GM21381 (cell line): ENCODE results near the gene ADRM1.

Experiments used
- ATAC-seq: cut with Tn5 transposase; IDR thresholded peaks from one replicate; pipeline ENCODE4 v1.9.1; 2021; ENCODE audit warnings: mild to moderate bottlenecking, moderate library complexity; ENCODE audit not compliant: unreplicated experiment

ADRM1 gene

DNA sequence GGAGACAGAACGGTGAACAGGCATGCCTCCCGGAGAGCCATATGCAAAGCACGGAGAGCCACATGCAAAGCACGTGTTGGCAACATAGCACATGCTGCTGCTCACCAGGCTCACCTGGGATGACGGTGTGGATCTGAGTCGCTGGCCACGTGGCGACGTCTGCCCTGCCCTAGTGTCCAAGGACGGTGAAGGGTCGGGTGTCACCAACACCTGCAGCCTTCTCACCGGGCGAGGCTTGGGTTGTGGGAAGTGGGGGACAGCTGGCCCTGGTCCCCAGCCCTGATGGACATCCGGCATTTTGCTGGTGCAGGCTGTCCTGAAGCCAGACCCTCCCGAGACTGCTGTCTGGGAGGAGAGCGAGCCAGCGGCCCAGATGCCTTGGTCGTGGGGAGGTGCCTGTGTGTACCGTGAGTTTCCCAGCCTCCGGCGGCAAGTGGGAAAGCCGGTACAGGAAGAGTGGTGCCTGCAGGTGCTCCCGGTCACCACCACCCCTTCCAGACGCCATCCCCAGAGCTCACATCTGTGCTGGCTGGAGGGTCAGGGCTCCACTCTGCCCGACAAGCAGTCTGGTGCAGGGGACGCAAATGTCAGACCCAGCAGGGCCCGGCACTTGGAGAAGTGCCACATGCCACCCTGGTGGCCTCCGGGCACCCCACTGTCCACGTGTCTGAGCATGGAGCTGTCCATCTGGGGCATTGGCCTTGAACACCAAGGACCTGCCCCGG lies 5.9 kb upstream of the ADRM1 start:
- no peak for ATAC-seq

DNA sequence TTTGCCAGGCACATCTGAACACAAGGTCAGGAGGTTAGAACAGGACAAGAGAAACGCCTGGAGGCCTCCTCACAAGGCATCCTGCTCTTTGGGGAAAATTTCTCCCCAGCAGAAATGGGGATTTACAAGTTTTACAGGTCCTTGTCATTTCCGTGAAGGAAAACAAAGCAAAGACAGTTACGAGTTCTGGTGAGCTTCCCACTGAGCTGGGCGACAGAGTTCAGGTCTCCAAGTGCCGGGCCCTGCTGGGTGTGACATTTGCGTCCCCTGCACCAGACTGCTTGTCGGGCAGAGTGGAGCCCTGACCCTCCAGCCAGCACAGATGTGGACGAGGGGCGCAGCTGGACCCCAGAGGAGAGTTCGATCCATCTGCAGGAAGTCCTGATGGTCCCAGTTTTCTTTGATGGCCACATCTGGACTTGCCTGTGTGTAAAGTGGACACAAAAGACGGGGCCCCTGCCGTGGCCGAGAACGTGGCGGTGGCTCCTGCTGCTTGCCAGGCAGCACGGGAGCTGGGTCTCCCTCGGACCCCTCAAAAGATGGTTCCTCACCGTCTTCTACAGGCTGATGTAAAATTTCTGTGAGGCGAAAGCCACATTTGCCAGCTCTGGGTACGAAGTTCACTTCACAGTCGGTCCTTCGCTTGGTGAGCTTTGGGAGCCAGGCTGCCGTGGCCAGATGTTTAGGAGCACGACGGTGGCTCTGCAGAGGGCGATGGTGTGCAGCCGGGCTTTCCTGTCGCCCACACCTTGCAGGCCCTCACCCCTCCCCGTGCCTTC lies 5.2 kb upstream of the ADRM1 start:
- no peak for ATAC-seq

- ATAC-seq: no peak
These were observed 4.1 kb upstream of the ADRM1 start for GRCh38 chr20:62298577-62299249.

- no peak for ATAC-seq
These were observed 3.0 kb upstream of the ADRM1 start for GRCh38 chr20:62299666-62300236.

DNA sequence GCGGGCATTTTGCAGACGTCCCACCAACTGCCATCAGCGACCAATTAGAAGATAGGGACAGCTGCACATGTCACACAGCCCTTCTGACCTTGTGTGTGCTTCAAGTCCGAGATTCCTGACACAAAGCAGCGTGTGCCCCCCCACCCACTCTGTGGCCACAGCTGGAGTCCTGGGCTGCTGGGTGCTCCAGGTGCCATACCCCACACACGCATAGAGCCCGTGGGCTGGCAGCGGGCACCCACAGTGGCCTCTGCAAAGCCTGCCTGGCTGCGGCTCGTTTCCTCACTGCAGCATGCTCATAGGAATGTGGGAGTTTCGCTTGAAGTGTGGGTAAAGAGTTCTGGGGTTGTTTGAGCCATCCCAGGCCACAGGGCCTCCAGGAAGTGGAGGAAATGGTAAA lies 2.5 kb upstream of the ADRM1 start:
- no peak for ATAC-seq

DNA sequence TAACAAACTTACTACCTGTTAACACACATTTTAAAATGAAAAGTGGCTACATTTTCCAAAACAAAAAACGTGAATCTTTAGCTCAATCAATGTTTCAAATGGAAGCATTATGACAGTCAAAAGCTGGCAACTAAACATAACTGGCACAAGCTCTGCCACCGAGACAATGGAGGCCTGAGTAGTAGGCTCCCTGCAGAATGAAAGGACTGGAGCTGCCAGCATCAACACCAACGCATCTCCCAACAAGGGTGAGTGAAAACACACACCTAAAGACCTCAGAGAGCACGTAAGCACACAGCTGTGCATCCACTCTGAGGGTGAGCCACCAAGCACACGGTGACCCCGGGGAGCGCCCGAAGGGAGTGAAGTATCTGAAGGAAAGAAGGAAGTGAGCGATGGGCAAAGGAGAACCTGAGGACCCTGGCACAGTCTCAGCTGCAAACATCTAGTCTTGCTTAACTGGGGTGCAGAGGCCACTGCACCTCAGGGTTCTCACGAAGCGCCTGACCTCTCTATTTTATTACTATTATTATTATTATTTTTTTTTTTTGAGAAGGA lies 1.6 kb upstream of the ADRM1 start:
- ATAC-seq: no peak

GRCh38 chr20:62301773-62302340 lies 940 bp upstream of the ADRM1 start:
- peak; percentile 23 for ATAC-seq

- ATAC-seq: no peak
These were observed 204 bp downstream of the ADRM1 start for GRCh38 chr20:62303062-62303339.

- peak; percentile 7 for ATAC-seq
These were observed 786 bp downstream of the ADRM1 start for GRCh38 chr20:62303340-62304226.

DNA sequence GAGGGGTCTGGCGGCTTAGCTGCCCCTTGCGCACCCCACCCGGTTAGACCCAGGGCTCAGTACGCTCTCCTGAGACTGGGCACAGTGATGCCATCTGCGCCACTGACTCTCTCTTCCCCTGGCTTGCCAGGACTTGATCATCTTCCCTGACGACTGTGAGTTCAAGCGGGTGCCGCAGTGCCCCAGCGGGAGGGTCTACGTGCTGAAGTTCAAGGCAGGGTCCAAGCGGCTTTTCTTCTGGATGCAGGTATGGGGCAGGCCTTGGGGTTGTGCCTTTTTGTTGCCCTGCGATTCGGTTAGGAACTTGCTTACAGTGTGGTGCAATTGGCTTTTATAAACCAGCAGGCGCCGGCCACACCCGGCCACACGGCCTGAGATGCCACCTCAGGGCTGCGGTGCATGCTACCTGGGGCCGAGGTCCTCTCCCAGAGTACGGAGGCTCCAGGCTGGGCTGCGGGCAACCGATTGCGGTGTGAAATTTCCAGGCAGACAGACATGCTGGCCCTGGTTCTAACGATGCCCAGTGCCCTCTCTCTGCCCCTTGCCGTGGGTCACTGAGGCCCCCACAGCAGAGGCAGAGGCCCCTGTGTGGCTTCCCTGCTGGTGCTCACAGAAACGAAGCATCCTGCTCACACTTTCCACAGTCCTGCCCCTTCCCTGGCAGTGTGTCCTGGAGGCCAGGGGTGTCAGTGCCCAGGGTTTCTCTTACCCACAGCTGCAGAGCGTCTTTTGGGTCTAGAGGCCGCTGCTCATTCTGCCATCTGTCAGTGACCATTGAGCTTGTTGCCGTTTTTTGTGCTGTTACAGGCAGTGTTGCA lies 1.7 kb downstream of the ADRM1 start:
- ATAC-seq: no peak

DNA sequence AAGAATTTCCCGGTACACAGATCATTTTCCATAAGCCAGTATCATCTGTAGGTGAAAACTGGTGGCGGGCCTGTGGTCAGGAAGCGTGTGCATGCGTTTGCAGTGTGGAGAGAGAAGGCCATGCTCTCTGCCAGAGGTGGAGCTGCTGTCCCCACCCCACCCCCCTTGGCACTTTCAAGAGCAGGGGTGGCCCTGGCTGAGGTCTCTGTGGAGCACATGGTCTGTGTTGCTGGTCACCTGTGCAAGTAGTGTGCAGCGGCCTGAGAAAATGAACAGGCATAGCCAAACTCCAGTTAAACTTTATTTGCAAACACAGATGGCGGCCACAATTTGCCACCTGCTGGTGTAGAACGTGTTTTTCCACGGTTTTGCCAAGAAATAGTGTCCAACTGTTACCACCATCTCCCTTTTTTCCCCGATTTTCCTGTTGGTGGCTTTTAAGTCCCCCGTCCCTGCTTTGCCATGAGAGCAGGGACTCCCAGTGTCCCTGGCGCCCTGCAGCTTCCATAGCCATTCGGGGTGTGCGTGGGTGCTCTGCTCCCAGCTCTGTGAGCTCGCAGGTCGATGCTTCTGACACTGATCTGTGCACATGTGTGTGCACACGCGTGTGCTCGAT lies 2.5 kb downstream of the ADRM1 start:
- no peak for ATAC-seq

GRCh38 chr20:62305765-62306413 lies 3.1 kb downstream of the ADRM1 start:
- ATAC-seq: no peak

DNA sequence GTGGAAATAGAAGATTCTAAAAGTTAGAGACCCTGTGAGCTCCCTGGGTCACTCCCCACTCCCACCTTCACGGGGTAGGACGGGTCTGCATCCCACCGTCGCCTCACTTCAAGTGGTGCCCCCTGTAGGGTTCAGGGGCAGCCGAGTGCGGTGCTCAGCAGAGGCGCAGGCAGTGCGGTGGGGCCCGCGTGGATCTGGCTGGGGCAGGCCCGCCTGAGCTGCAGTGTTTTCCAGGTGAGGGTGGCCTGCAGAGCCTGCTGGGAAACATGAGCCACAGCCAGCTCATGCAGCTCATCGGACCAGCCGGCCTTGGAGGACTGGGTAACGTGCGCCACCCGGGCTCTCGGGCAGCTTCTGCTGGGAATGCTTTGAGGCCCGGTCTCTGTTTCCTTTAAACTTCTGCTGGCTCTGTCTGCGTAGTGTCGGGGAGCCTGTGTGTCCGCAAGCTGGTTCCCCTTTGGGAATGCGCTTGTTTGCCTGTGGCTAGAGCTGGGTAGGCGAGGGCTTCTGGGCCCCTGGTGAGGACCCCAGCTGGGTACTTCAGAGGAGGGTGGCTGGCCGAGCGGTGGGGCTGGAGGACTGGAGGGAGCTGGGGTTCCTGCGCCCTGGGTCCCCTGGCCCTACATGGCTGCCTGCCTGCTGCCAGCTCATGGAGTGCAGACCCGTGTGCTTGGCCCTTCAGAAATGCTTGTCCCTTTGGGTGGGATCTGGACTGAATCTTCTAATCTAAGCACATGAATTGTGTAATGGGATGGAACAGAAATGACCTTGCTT lies 3.8 kb downstream of the ADRM1 start:
- ATAC-seq: no peak

DNA sequence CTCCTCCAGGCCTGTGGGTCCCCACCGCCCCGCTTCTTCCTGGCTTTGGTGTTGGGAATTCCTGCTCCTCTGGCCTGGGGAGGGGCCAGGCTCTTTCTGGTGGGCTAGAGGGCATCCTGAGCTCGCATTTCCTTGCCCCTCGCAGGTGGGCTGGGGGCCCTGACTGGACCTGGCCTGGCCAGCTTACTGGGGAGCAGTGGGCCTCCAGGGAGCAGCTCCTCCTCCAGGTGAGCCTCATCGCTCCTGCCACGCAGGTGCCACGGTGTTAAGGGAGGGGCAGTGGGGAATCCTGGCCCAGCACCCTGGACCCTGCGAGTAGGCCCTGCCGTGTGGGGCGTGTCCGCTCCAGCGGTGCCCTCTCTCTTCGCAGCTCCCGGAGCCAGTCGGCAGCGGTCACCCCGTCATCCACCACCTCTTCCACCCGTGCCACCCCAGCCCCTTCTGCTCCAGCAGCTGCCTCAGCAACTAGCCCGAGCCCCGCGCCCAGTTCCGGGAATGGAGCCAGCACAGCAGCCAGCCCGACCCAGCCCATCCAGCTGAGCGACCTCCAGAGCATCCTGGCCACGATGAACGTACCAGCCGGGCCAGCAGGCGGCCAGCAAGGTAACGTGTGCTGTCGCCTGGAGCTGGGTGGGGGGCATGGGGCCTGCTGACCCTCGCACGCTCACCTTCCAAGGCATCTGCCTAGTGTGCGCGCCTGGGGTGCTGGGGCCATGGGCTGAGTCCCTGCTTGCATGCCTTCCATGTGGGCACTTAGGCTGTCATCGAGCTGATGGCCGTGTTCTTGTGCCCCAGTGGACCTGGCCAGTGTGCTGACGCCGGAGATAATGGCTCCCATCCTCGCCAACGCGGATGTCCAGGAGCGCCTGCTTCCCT lies 4.7 kb downstream of the ADRM1 start:
- no peak for ATAC-seq

DNA sequence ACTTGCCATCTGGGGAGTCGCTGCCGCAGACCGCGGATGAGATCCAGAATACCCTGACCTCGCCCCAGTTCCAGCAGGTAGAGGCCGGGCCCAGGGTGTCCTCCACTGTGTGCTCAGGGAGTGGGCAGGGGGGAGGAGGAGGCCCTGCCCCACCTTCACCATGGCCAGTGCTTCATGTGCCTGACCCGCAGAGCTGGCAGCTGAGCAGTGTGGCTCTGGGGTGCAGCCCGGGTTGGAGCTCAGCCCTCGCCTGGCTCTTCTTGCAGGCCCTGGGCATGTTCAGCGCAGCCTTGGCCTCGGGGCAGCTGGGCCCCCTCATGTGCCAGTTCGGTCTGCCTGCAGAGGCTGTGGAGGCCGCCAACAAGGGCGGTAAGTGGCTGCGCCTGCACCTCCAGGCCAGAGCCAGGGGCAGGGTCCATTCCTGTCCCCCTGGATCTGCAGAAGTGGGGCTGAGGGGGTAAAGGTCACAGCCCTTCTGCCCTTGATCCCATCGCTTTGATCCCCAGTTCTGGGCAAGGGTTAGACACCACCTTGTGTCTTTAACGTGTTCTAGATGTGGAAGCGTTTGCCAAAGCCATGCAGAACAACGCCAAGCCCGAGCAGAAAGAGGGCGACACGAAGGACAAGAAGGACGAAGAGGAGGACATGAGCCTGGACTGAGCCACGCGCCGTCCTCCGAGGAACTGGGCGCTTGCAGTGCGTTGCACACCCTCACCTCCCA lies 5.5 kb downstream of the ADRM1 start:
- no peak for ATAC-seq
